ENCODE results near the gene OARD1. TPM values are rescaled to one million over a fixed set of nuclear protein-coding genes. Genes with fewer than 3 reads are reported as not detected.

The OARD1 gene
- total RNA-seq, 4 donors from 2014 or later, result 12.3 to 25.6 (median 17.3) TPM

GRCh38 chr6:41103847-41104246 is 31.7 kb upstream of the OARD1 start:
- Histone ChIP-seq H3K27ac (no peak overlapping the region), H3K27me3 (no peaks in the 10 kb centered on the region), H3K9me3 (no peaks in the 10 kb centered on the region), H3K4me1 (peaks cover 0 to 5% (median under 1%) of the 10 kb centered on the region in 4 donors), H3K4me3 (no peak overlapping the region), H3K36me3 (peaks cover 0 to 28% (median 0%) of the 10 kb centered on the region in 3 donors)
- no peak for DNase-seq (ENCODE audit: low spot score in 2 of 2)
- TF ChIP-seq POLR2A (IDR thresholded peaks at IDR 0.05) (no peak), CTCF (IDR thresholded peaks at IDR 0.05) (no peak)
- WGBS, 2 donors, result 89 to 98% methylated on average over 3 of the region's 3 CpGs

GRCh38 chr6:41100871-41101287 is 28.7 kb upstream of the OARD1 start:
- Histone ChIP-seq H3K4me3 (no peak overlapping the region), H3K27ac (no peak overlapping the region), H3K27me3 (no peaks in the 10 kb centered on the region), H3K9me3 (no peaks in the 10 kb centered on the region), H3K4me1 (peaks cover 0 to 21% (median 7%) of the 10 kb centered on the region in 4 donors), H3K36me3 (peaks cover 2 to 50% (median 24%) of the 10 kb centered on the region in 3 donors)
- WGBS, 2 donors, result 81 to 85% methylated on average over 34 to 40 of the region's 42 CpGs
- no peak for TF ChIP-seq POLR2A (IDR thresholded peaks at IDR 0.05)
- TF ChIP-seq CTCF (IDR thresholded peaks at IDR 0.05), result no peak
- TF ChIP-seq EP300 (IDR thresholded peaks at IDR 0.05), result no peak
- no peak for DNase-seq (ENCODE audit: low spot score in 2 of 2)

GRCh38 chr6:41098366-41098765 is 26.2 kb upstream of the OARD1 start:
- 44 to 61% methylated on average over 3 of the region's 3 CpGs for WGBS, 2 donors
- TF ChIP-seq POLR2A (IDR thresholded peaks at IDR 0.05), result no peak
- TF ChIP-seq EP300 (IDR thresholded peaks at IDR 0.05), result no peak
- TF ChIP-seq CTCF (IDR thresholded peaks at IDR 0.05), result no peak
- Histone ChIP-seq H3K9me3 (no peaks in the 10 kb centered on the region), H3K4me3 (no peak overlapping the region), H3K4me1 (peaks cover 0 to 21% (median 7%) of the 10 kb centered on the region in 4 donors), H3K27ac (peak overlapping the region in 1 of 4 donors; percentile 4), H3K27me3 (no peaks in the 10 kb centered on the region), H3K36me3 (peaks cover 2 to 75% (median 36%) of the 10 kb centered on the region in 3 donors)
- DNase-seq (ENCODE audit: low spot score in 2 of 2), result no peak

- Histone ChIP-seq H3K27ac (peak overlapping the region in 2 of 4 donors; percentile 4 to 10), H3K27me3 (no peaks in the 10 kb centered on the region), H3K9me3 (no peaks in the 10 kb centered on the region), H3K36me3 (peaks cover 2 to 83% (median 43%) of the 10 kb centered on the region in 3 donors), H3K4me1 (peaks cover 0 to 21% (median 7%) of the 10 kb centered on the region in 4 donors), H3K4me3 (no peak overlapping the region)
- DNase-seq (ENCODE audit: low spot score in 2 of 2), result no peak
- TF ChIP-seq POLR2A (IDR thresholded peaks at IDR 0.05) (no peak), EP300 (IDR thresholded peaks at IDR 0.05) (no peak), CTCF (IDR thresholded peaks at IDR 0.05) (no peak)
- WGBS, 2 donors, result 41 to 46% methylated on average over 5 of the region's 5 CpGs
Measured at GRCh38 chr6:41097467-41098090, 25.4 kb upstream of the OARD1 start.

- WGBS, 2 donors, result 94% methylated on average over 6 of the region's 6 CpGs
- Histone ChIP-seq H3K4me3 (no peak overlapping the region), H3K36me3 (peaks cover 2 to 100% (median 43%) of the 10 kb centered on the region in 3 donors)
Measured at GRCh38 chr6:41093729-41094128, 21.6 kb upstream of the OARD1 start.

More at GRCh38 chr6:41093729-41094128, 21.6 kb upstream of the OARD1 start:
- Histone ChIP-seq H3K27me3 (no peaks in the 10 kb centered on the region), H3K4me1 (peaks cover 0 to 15% (median 6%) of the 10 kb centered on the region in 4 donors), H3K9me3 (no peaks in the 10 kb centered on the region), H3K27ac (no peak overlapping the region)
- no peak for TF ChIP-seq CTCF (IDR thresholded peaks at IDR 0.05)
- no peak for TF ChIP-seq POLR2A (IDR thresholded peaks at IDR 0.05)
- TF ChIP-seq EP300 (IDR thresholded peaks at IDR 0.05), result no peak
- no peak for DNase-seq (ENCODE audit: low spot score in 2 of 2)
